Nephron (organoid): ENCODE measurements around the gene SDR42E1.

Experiments
- H3K27ac Mint-ChIP-seq, 3 experiments: 2 replicates each; pipeline ENCODE4 v1.8.0; 2020; ENCODE audit warnings: mixed read lengths in 3 of 3, mild to moderate bottlenecking in 2 of 3, moderate library complexity in 1 of 3
- H3K27me3 Mint-ChIP-seq: 2 replicates; pipeline ENCODE4 v1.8.0; 2021; ENCODE audit warnings: low read depth, mild to moderate bottlenecking, moderate library complexity, mixed read lengths
- H3K36me3 Mint-ChIP-seq: 2 replicates; pipeline ENCODE4 v1.8.0; 2020; ENCODE audit warnings: low read depth, mixed read lengths
- H3K4me1 Mint-ChIP-seq: 2 replicates; pipeline ENCODE4 v1.8.0; 2020; ENCODE audit warnings: mixed read lengths
- H3K4me3 Mint-ChIP-seq, 3 experiments: 2 replicates each; pipeline ENCODE4 v1.8.0; 2020; ENCODE audit warnings: mild to moderate bottlenecking in 3 of 3, mixed read lengths in 3 of 3, moderate library complexity in 2 of 3
- H3K9me3 Mint-ChIP-seq: 2 replicates; pipeline ENCODE4 v1.8.0; 2020; ENCODE audit warnings: mixed read lengths
- CTCF ChIP-seq, 3 experiments: fragments of 200-600 bp; sonication (generic); IDR thresholded peaks; one replicate each; pipeline ENCODE4 v1.5.0; 2021; ENCODE audit warnings: antibody characterized with exemption in 3 of 3; ENCODE audit not compliant: unreplicated experiment in 3 of 3

SDR42E1 gene

GRCh38 chr16:82034981-82035612, 23.8 kb upstream of the SDR42E1 start, which contains the start of gene HSD17B2:
Gene HSD17B2, plus strand, starts transcription at chr16:82035253. Its CDS starts 172 bp downstream, at chr16:82035425.
- Mint-ChIP-seq H3K4me1 (peaks cover 7% of the 10 kb centered on the region), H3K27ac (peak within 1 kb of the TSS in 2 of 3 experiments; percentile 10 to 13)

GRCh38 chr16:82033683-82034300, 22.5 kb upstream of the SDR42E1 start:
- no peaks in the 10 kb centered on the region for H3K9me3 Mint-ChIP-seq
- H3K4me3 Mint-ChIP-seq: no peak overlapping the region
- TF ChIP-seq CTCF (IDR thresholded peaks at IDR 0.05; ENCODE audit: unreplicated experiment in 3 of 3): no peak
- H3K4me1 Mint-ChIP-seq: peaks cover 7% of the 10 kb centered on the region
- H3K36me3 Mint-ChIP-seq: no peaks in the 10 kb centered on the region
- H3K27ac Mint-ChIP-seq: no peak overlapping the region
- H3K27me3 Mint-ChIP-seq: peaks cover 8% of the 10 kb centered on the region

More at GRCh38 chr16:82034981-82035612, 23.8 kb upstream of the SDR42E1 start, which contains the start of gene HSD17B2:
- TF ChIP-seq CTCF (IDR thresholded peaks at IDR 0.05; ENCODE audit: unreplicated experiment in 3 of 3): no peak
- H3K36me3 Mint-ChIP-seq: no peaks in the 10 kb centered on the region
- no peak within 1 kb of the TSS for H3K4me3 Mint-ChIP-seq
- H3K9me3 Mint-ChIP-seq: no peaks in the 10 kb centered on the region
- peaks cover 11% of the 10 kb centered on the region for H3K27me3 Mint-ChIP-seq

- H3K27ac Mint-ChIP-seq: no peak overlapping the region
- no peak for TF ChIP-seq CTCF (IDR thresholded peaks at IDR 0.05; ENCODE audit: unreplicated experiment in 3 of 3)
- H3K4me3 Mint-ChIP-seq: no peak overlapping the region
These were observed 21.7 kb upstream of the SDR42E1 start for GRCh38 chr16:82033006-82033405.

GRCh38 chr16:82031116-82032084, 20.1 kb upstream of the SDR42E1 start:
- no peaks in the 10 kb centered on the region for H3K36me3 Mint-ChIP-seq
- H3K9me3 Mint-ChIP-seq: no peaks in the 10 kb centered on the region
- peaks cover 7% of the 10 kb centered on the region for H3K4me1 Mint-ChIP-seq
- no peak overlapping the region for H3K27ac Mint-ChIP-seq
- H3K4me3 Mint-ChIP-seq: no peak overlapping the region
- peak; percentile 62 to 66 (median 65) for TF ChIP-seq CTCF (IDR thresholded peaks at IDR 0.05; ENCODE audit: unreplicated experiment in 3 of 3)
- H3K27me3 Mint-ChIP-seq: peaks cover 4% of the 10 kb centered on the region

More at GRCh38 chr16:82033006-82033405, 21.7 kb upstream of the SDR42E1 start:
- H3K4me1 Mint-ChIP-seq: peaks cover 7% of the 10 kb centered on the region
- H3K9me3 Mint-ChIP-seq: no peaks in the 10 kb centered on the region
- peaks cover 4% of the 10 kb centered on the region for H3K27me3 Mint-ChIP-seq
- H3K36me3 Mint-ChIP-seq: no peaks in the 10 kb centered on the region

- Mint-ChIP-seq H3K27ac (no peak overlapping the region), H3K9me3 (peaks cover 13% of the 10 kb centered on the region), H3K27me3 (peaks cover 5% of the 10 kb centered on the region), H3K4me3 (no peak overlapping the region), H3K36me3 (no peaks in the 10 kb centered on the region), H3K4me1 (no peaks in the 10 kb centered on the region)
- TF ChIP-seq CTCF (IDR thresholded peaks at IDR 0.05; ENCODE audit: unreplicated experiment in 3 of 3): no peak
These were observed 16.4 kb upstream of the SDR42E1 start for GRCh38 chr16:82027629-82028064.
